Muscle layer of colon (tissue), 2 donors: ENCODE measurements around the gene TSPAN9.

Experiments used
- H3K27ac ChIP-seq: one replicate; pipeline ENCODE4 v1.7.0; 2013; ENCODE audit warnings: low read depth, mild to moderate bottlenecking, low read length, moderate library complexity
- H3K27me3 ChIP-seq, 2 donors: one replicate each; pipeline ENCODE4 v1.7.0; 2013; ENCODE audit warnings: low read length in 2 of 2, mild to moderate bottlenecking in 2 of 2; ENCODE audit not compliant: insufficient read depth in 2 of 2, control insufficient read depth in 1 of 2
- H3K36me3 ChIP-seq: one replicate; pipeline ENCODE4 v1.7.0; 2013; ENCODE audit warnings: mild to moderate bottlenecking, low read length; ENCODE audit not compliant: insufficient read depth
- H3K4me1 ChIP-seq: one replicate; pipeline ENCODE4 v1.7.0; 2013; ENCODE audit warnings: mild to moderate bottlenecking, low read length; ENCODE audit not compliant: insufficient read depth
- H3K4me3 ChIP-seq, 2 donors: one replicate each; pipeline ENCODE4 v1.7.0; 2013; ENCODE audit warnings: low read length in 2 of 2, low read depth in 1 of 2, mild to moderate bottlenecking in 1 of 2, moderate library complexity in 1 of 2
- H3K9ac ChIP-seq: one replicate; pipeline ENCODE4 v1.7.0; 2013; ENCODE audit warnings: low read length
- H3K9me3 ChIP-seq: one replicate; pipeline ENCODE4 v1.7.0; 2013; ENCODE audit warnings: mild to moderate bottlenecking, low read length
- donor health status: abdominal sarcoma.
- donor health status: Adenocarcinoma of cecum.

Gene TSPAN9

GRCh38 chr12:3276226-3276625, 199.0 kb downstream of the TSPAN9 start:
- H3K4me1 ChIP-seq: no peaks in the 10 kb centered on the region
- no peak overlapping the region for H3K4me3 ChIP-seq
- H3K27me3 ChIP-seq: no peaks in the 10 kb centered on the region
- H3K9ac ChIP-seq: no peak overlapping the region
- H3K36me3 ChIP-seq: no peaks in the 10 kb centered on the region
- no peaks in the 10 kb centered on the region for H3K9me3 ChIP-seq
- H3K27ac ChIP-seq: no peak overlapping the region

- Histone ChIP-seq H3K4me3 (no peak overlapping the region), H3K9ac (no peak overlapping the region), H3K36me3 (peaks cover 2% of the 10 kb centered on the region), H3K4me1 (no peaks in the 10 kb centered on the region), H3K27ac (no peak overlapping the region), H3K27me3 (no peaks in the 10 kb centered on the region), H3K9me3 (no peaks in the 10 kb centered on the region)
Measured at GRCh38 chr12:3277306-3277943, 200.2 kb downstream of the TSPAN9 start.

GRCh38 chr12:3278681-3279414, 201.7 kb downstream of the TSPAN9 start:
- Histone ChIP-seq H3K4me1 (no peaks in the 10 kb centered on the region), H3K27ac (no peak overlapping the region), H3K36me3 (peaks cover 5% of the 10 kb centered on the region), H3K4me3 (no peak overlapping the region), H3K9me3 (no peaks in the 10 kb centered on the region), H3K27me3 (no peaks in the 10 kb centered on the region), H3K9ac (no peak overlapping the region)

- Histone ChIP-seq H3K36me3 (peaks cover 5% of the 10 kb centered on the region), H3K4me1 (no peaks in the 10 kb centered on the region), H3K4me3 (no peak overlapping the region)
Measured at GRCh38 chr12:3279415-3279780, 202.2 kb downstream of the TSPAN9 start.

GRCh38 chr12:3279832-3280231, 202.7 kb downstream of the TSPAN9 start:
- H3K36me3 ChIP-seq: peaks cover 5% of the 10 kb centered on the region

More at GRCh38 chr12:3279415-3279780, 202.2 kb downstream of the TSPAN9 start:
- no peak overlapping the region for H3K27ac ChIP-seq
- no peak overlapping the region for H3K9ac ChIP-seq
- H3K27me3 ChIP-seq: no peaks in the 10 kb centered on the region
- H3K9me3 ChIP-seq: no peaks in the 10 kb centered on the region

GRCh38 chr12:3280967-3281366, 203.8 kb downstream of the TSPAN9 start:
- no peak overlapping the region for H3K4me3 ChIP-seq

More at GRCh38 chr12:3279832-3280231, 202.7 kb downstream of the TSPAN9 start:
- Histone ChIP-seq H3K4me3 (no peak overlapping the region), H3K9me3 (no peaks in the 10 kb centered on the region), H3K9ac (no peak overlapping the region), H3K27ac (no peak overlapping the region), H3K27me3 (no peaks in the 10 kb centered on the region), H3K4me1 (no peaks in the 10 kb centered on the region)

GRCh38 chr12:3281588-3282383, 204.6 kb downstream of the TSPAN9 start:
- Histone ChIP-seq H3K9ac (no peak overlapping the region), H3K4me1 (no peaks in the 10 kb centered on the region), H3K36me3 (peaks cover 5% of the 10 kb centered on the region), H3K27ac (no peak overlapping the region), H3K9me3 (no peaks in the 10 kb centered on the region), H3K4me3 (no peak overlapping the region), H3K27me3 (no peaks in the 10 kb centered on the region)

More at GRCh38 chr12:3280967-3281366, 203.8 kb downstream of the TSPAN9 start:
- Histone ChIP-seq H3K4me1 (no peaks in the 10 kb centered on the region), H3K9me3 (no peaks in the 10 kb centered on the region), H3K9ac (no peak overlapping the region), H3K36me3 (peaks cover 5% of the 10 kb centered on the region), H3K27ac (no peak overlapping the region), H3K27me3 (no peaks in the 10 kb centered on the region)

GRCh38 chr12:3282384-3282670, 205.1 kb downstream of the TSPAN9 start:
- H3K27ac ChIP-seq: no peak overlapping the region
- no peaks in the 10 kb centered on the region for H3K27me3 ChIP-seq
- H3K4me3 ChIP-seq: no peak overlapping the region
- no peaks in the 10 kb centered on the region for H3K9me3 ChIP-seq
- H3K4me1 ChIP-seq: no peaks in the 10 kb centered on the region
- no peak overlapping the region for H3K9ac ChIP-seq
- H3K36me3 ChIP-seq: peaks cover 5% of the 10 kb centered on the region

GRCh38 chr12:3283137-3283680, 206.0 kb downstream of the TSPAN9 start:
- Histone ChIP-seq H3K9ac (no peak overlapping the region), H3K27me3 (no peaks in the 10 kb centered on the region), H3K36me3 (peaks cover 5% of the 10 kb centered on the region), H3K27ac (no peak overlapping the region), H3K4me1 (no peaks in the 10 kb centered on the region), H3K4me3 (no peak overlapping the region), H3K9me3 (no peaks in the 10 kb centered on the region)

GRCh38 chr12:3284405-3284804, 207.2 kb downstream of the TSPAN9 start:
- no peaks in the 10 kb centered on the region for H3K27me3 ChIP-seq
- no peaks in the 10 kb centered on the region for H3K4me1 ChIP-seq
- no peak overlapping the region for H3K27ac ChIP-seq
- H3K36me3 ChIP-seq: peaks cover 5% of the 10 kb centered on the region
- H3K4me3 ChIP-seq: no peak overlapping the region
- H3K9ac ChIP-seq: no peak overlapping the region
- H3K9me3 ChIP-seq: no peaks in the 10 kb centered on the region

GRCh38 chr12:3285570-3285969, 208.4 kb downstream of the TSPAN9 start:
- Histone ChIP-seq H3K27ac (no peak overlapping the region), H3K9ac (no peak overlapping the region), H3K36me3 (peaks cover 5% of the 10 kb centered on the region), H3K27me3 (no peaks in the 10 kb centered on the region), H3K4me3 (no peak overlapping the region), H3K4me1 (no peaks in the 10 kb centered on the region), H3K9me3 (no peaks in the 10 kb centered on the region)
